ENCODE measurements around the gene RRAS. TPM values are rescaled to one million over a fixed set of nuclear protein-coding genes. Genes with fewer than 3 reads are reported as not detected.

RRAS gene
- polyA plus RNA-seq, 1 of the 3 experiments (the other 2 are of a cell fraction): 141 TPM

DNA sequence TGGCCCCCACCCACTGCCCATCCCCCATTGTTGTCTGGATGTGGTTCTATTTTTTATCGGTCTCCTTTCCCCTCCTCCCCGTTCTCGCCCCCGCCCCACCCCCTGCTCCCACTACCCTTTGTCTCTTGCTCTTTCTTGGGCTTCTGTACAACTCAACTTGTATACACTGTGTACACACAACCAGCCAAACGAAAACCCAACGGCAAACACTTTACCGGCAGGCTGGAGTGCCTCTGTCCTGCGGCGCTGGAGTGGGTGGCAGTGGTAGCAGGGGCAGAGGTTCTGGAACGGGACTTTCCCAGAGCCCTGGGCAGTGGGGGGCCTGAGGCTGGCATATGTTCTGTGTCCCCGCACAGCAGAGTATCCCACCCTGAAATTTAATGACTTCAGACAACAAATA is 13.7 kb downstream of the RRAS start:
- no peak for DNase-seq
- Histone ChIP-seq H3K9ac (no peak overlapping the region), H3K27ac (ENCODE audit: low read depth in 2 of 2, low read length in 1 of 2) (no peak overlapping the region), H3K27me3 (ENCODE audit: insufficient read depth) (no peaks in the 10 kb centered on the region), H3K4me1 (ENCODE audit: control insufficient read depth in 1 of 2, insufficient read depth in 2 of 2, low read depth in 1 of 2, low read length in 1 of 2) (peaks cover 6 to 7% of the 10 kb centered on the region in 2 experiments; a peak in 3 of 4 replicates), H3K79me2 (ENCODE audit: insufficient read depth) (0 out of 2 replicates have a peak, but pooled peaks cover 2% of the 10 kb centered on the region), H4K20me1 (ENCODE audit: insufficient read depth) (peaks cover 3% of the 10 kb centered on the region; the same call in 1 of the 2 replicates), H3K9me2 (no peaks in the 10 kb centered on the region), H3K4me3 (ENCODE audit: low read depth in 2 of 2, low read length in 1 of 2) (no peak overlapping the region), H3F3A (replicated peaks; ENCODE audit: insufficient read depth) (peaks cover 14% of the 10 kb centered on the region), H3K4me2 (no peak overlapping the region), H3K36me3 (replicated peaks in 1 of 2; ENCODE audit: control insufficient read depth in 1 of 2, insufficient read depth in 2 of 2, low read length in 1 of 2) (peaks cover 12 to 26% of the 10 kb centered on the region in 2 experiments), H3K9me3 (no peaks in the 10 kb centered on the region), H2AFZ (ENCODE audit: low read depth) (no peak overlapping the region)
- 91% methylated on average over 11 of the region's 11 CpGs for WGBS (ENCODE audit: low lambda C conversion rate)
- CTCF ChIA-PET: no interaction called here
- POLR2A ChIA-PET: interaction anchor here (0.6 kb wide), 1 partner anchor 657 kb away, joined by 3 read pairs; no protein-coding TSS in a partner anchor
- TF ChIP-seq NFIC (IDR thresholded peaks at IDR 0.05; ENCODE audit: borderline replicate concordance) (no peak), ELF1 (IDR thresholded peaks at IDR 0.05) (no peak), FOXJ3 (CRISPR knock-in tag; IDR thresholded peaks at IDR 0.05) (no peak), EZH2phosphoT487 (IDR thresholded peaks at IDR 0.05; ENCODE audit: borderline replicate concordance, low read depth) (no peak), RCOR1 (IDR thresholded peaks at IDR 0.05; ENCODE audit: low read length) (no peak), MXI1 (IDR thresholded peaks at IDR 0.05; ENCODE audit: low read depth, low read length) (no peak), TAF1 (IDR thresholded peaks at IDR 0.05; ENCODE audit: borderline replicate concordance, low read depth, low read length) (no peak)
- TF ChIP-seq, protein P1, sequence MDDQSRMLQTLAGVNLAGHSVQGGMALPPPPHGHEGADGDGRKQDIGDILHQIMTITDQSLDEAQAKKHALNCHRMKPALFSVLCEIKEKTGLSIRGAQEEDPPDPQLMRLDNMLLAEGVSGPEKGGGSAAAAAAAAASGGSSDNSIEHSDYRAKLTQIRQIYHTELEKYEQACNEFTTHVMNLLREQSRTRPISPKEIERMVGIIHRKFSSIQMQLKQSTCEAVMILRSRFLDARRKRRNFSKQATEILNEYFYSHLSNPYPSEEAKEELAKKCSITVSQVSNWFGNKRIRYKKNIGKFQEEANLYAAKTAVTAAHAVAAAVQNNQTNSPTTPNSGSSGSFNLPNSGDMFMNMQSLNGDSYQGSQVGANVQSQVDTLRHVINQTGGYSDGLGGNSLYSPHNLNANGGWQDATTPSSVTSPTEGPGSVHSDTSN (IDR thresholded peaks at IDR 0.05): no peak
- TF ChIP-seq, protein P2, sequence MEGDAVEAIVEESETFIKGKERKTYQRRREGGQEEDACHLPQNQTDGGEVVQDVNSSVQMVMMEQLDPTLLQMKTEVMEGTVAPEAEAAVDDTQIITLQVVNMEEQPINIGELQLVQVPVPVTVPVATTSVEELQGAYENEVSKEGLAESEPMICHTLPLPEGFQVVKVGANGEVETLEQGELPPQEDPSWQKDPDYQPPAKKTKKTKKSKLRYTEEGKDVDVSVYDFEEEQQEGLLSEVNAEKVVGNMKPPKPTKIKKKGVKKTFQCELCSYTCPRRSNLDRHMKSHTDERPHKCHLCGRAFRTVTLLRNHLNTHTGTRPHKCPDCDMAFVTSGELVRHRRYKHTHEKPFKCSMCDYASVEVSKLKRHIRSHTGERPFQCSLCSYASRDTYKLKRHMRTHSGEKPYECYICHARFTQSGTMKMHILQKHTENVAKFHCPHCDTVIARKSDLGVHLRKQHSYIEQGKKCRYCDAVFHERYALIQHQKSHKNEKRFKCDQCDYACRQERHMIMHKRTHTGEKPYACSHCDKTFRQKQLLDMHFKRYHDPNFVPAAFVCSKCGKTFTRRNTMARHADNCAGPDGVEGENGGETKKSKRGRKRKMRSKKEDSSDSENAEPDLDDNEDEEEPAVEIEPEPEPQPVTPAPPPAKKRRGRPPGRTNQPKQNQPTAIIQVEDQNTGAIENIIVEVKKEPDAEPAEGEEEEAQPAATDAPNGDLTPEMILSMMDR (IDR thresholded peaks at IDR 0.05): no peak
- TF ChIP-seq, protein P3, sequence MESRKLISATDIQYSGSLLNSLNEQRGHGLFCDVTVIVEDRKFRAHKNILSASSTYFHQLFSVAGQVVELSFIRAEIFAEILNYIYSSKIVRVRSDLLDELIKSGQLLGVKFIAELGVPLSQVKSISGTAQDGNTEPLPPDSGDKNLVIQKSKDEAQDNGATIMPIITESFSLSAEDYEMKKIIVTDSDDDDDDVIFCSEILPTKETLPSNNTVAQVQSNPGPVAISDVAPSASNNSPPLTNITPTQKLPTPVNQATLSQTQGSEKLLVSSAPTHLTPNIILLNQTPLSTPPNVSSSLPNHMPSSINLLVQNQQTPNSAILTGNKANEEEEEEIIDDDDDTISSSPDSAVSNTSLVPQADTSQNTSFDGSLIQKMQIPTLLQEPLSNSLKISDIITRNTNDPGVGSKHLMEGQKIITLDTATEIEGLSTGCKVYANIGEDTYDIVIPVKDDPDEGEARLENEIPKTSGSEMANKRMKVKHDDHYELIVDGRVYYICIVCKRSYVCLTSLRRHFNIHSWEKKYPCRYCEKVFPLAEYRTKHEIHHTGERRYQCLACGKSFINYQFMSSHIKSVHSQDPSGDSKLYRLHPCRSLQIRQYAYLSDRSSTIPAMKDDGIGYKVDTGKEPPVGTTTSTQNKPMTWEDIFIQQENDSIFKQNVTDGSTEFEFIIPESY (IDR thresholded peaks at IDR 0.05; ENCODE audit: borderline replicate concordance, low read depth): no peak
- TF ChIP-seq, protein P4, sequence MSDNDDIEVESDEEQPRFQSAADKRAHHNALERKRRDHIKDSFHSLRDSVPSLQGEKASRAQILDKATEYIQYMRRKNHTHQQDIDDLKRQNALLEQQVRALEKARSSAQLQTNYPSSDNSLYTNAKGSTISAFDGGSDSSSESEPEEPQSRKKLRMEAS (IDR thresholded peaks at IDR 0.05; ENCODE audit: low read depth): no peak

All from SK-N-SH (cell line).